Measurements from ENCODE around the gene MRPS23.
"Not testable (repeated sequence)": the region's sequence is repeated elsewhere in the genome, so short reads cannot be mapped to it uniquely, and the experiment has no call there.

Gene MRPS23

DNA sequence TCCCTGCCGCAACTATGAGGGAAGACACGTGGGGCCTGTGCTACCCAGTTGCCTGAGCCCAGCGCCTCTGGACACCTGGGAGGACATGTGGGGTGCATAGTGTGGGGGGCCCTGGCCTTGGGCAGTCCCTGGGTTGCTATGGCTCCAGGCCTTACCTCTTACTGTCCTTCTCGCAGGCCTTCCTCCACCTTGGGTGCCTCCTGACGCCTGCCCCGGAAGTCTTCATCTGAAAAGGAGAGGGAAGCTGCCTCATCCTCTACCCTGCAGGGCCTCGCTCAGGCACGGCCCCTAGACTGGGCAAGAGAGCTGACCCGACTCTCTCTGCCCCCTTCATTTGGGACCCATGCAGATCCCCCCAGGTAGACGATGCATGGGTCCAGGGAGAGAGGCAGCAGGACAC lies 16.5 kb upstream of the MRPS23 start:
- no peak for FAIRE-seq
- DNase-seq (ENCODE audit: insufficient read length, low spot score): no peak

DNA sequence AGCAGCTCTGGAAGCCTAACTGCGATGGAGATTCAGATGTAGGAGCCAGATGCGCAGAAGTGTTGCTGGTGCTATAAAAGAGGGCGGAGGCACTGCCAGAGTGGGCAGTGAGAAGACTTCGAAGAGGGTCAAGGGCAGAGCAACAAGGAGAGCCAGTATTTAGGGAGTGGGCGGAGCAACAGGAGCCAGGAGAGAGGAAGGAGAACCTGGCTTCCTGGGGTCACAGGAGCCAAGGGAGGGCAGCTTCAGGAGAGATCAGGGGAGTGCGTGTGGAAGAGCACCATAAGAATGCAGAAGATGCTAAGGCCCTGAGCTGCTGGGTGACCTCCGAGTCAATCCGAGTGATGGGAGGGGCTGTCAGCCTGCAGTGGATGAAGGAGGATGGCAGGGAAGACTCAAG lies 14.4 kb upstream of the MRPS23 start:
- DNase-seq (ENCODE audit: insufficient read length, low spot score): no peak
- no peak for FAIRE-seq

DNA sequence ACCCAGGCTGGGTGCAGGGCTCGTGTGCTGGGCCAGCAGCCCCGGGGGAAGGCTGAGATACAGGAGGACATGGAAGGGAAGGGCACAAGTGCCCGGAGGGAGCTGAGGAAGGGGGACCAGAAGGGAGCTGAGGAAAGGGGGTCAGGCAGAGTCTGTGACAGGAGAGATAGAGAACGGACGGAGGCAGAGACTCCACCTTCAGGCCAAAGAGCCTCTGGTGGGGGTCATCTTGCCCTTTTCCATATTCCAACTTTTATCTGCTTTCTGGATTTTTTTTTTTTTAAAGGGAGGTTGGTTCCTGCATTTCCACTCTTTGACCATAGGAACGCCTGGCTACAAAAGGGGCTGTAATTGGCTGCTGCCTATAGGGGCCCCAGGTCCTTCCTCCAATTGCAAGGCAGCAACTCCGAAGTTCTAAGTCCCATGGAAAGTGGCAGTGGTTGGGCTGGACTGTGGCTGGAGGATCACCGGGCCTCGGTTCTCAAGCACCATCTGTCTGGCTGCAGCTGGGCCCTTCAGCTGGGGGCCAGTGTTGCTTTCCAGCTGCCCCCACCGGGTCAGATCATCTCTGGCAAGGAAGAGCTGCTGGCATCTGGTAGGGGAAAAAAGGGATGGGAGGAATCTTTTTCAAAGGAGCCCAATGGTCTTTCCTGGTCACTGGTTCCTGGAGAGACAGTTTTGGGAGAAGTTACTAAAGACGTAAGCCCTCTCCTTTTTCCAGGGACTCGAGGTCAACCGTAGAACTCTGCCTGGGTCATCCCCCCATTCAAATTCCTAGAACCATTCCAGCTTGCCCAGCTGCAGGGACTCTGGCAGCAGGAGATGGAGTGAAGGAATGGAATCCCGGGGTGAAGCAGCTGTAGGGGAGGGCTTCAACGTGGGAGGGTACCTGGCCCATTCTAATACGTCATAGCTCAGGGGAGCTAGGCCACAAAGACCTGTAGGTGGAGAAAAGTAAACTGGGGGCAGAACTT lies 13.1 kb upstream of the MRPS23 start:
- FAIRE-seq (no peak), DNase-seq (ENCODE audit: insufficient read length, low spot score) (no peak)

DNA sequence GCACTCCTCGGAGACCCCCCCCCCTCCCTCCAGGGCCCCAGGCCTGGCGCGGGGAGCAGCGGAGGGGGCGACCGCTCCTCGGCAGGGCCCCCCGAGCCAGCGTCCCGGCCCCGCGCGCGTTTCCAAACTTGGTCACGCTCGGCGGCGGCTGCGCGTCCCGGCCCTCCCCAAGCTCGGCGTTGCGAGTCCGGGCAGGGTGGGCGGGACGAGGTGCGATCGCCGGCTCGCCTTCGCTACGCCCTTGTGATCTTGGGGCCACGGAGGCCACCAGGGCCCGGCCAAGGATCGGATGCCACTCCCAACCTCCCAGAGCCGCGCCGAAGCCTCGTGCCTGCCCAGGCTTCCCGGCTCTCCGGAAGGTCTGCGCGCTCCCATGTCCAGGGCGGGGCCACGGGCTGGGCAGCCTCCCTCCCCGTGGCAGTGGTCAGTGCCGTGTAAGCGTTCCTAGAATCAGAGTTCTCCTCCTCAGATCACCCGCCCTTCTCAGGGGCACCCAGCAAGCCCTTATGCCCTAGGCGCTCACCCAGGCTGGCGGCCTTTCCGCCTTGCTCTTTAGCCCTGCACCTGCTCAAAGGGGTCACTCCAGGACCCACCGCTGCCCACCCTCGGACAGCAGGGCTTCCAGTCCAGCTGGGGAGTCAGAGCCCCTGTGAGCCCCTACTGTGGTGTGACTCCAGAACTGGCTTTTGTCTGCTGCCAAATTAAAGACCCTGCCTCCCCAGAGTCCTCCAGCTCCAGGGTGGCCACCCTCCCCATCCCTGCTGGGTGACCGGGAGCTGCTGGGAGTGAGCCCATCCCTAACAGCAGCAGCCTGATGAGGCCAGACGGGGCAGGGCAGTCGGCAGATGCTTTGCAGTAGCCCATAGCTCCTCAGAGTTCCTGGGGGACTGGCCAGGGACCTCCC lies 12.2 kb upstream of the MRPS23 start:
- DNase-seq (ENCODE audit: insufficient read length, low spot score) (no peak), FAIRE-seq (no peak)

DNA sequence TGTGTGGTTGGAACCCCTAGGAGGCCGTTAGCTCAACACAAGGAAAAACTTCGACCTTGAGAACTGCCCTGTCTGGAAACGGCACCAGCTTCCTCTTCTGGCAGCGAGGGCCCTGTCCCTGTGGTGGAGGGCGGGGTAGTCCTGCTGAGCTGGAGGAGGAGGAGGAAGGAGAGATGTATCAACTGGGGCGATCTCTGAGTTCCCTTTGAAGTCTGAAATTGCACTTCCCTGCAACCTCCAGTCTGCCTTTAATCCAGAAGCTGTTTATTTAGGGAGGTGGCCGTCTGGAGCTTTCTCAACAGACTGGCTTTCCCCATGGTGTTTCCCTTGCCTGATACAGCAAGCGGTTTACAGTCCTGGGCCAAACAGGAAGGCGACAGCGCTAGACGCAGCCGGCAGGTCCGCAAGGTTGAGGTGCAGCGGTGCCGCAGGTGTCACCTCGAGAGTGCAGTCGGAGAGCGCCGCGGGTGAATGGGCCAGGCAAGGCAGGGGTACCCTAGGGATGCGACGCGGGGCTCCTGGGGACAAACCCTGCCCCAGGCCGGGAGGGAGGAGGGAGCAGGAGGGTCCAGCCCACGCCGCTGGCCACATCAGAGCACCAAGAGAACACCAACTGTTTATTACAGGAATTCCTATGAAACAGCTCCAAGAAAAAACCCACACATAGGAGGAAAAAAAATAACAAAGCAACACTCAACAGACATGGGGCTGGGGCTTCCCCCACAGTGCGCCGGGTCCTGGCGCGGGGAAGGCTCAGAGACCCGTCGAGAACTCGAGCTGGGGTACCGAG lies 11.4 kb upstream of the MRPS23 start:
- DNase-seq (ENCODE audit: insufficient read length, low spot score) (no peak), FAIRE-seq (no peak)

DNA sequence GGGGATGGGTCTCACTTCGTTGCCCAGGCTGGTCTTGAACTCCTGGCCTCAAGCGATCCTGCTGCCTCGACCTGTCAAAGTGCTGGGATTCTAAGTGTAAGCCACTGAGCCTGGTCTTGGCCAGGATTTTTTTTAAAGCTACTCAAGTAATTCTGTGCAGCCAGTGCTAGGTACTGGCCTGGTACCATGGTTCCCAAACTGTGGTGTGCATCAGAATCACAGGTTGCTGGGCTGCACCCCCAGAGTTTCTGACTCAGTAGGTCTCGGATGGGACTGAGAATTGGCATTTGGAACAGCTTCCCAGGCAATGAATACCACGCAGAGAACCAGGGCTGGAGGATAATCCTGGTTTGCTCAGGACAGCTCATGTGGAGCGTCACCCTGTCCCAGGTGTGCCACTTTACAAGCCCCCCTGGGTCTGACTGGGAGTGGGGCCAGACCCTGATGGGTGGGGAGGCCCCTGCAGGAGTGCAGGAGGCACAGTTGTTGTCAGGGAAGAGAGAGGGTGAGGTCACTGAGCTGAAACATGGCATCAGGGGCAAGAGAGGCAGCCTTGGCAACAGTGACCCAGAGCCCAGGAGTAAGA lies 10.7 kb upstream of the MRPS23 start:
- DNase-seq (ENCODE audit: insufficient read length, low spot score) (no peak), FAIRE-seq (no peak)

DNA sequence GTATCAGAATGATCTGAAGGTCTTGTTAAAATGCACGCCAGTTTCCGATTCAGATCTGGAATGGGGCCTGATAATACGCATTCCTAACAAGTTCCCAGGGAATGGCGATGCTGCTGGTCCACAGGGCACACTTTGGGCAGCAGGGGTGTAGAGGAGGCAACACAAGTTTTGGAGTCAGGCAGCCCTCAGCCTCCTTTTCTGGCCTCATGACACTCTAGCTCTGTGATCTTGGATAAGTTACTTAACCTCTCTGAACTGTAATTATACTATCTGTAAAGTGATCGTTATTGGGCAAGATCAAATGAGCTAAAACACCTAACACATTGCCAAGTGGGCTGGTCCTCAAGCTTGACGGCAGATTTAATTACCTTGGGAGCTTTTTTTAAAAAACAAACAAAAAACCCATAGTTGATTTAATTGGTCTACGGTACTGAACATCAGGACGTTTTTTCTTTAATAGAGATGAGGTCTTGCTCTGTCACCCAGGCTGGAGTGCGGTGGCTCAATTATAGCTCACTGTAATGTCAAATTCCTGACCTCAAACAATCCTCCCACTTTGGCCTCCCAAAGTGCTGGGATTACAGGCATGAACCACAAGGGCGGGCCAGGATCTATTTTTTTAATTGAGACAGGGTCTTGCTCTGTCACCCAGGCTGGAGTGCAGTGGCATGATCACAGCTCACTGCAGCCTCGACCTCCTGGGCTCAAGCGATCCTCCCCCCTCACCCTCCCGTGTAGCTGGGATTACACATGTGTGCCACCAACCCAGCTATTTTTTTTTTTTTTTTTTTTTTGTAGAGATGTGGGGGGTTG lies 10.0 kb upstream of the MRPS23 start:
- DNase-seq (ENCODE audit: insufficient read length, low spot score) (no peak), FAIRE-seq (no peak)

DNA sequence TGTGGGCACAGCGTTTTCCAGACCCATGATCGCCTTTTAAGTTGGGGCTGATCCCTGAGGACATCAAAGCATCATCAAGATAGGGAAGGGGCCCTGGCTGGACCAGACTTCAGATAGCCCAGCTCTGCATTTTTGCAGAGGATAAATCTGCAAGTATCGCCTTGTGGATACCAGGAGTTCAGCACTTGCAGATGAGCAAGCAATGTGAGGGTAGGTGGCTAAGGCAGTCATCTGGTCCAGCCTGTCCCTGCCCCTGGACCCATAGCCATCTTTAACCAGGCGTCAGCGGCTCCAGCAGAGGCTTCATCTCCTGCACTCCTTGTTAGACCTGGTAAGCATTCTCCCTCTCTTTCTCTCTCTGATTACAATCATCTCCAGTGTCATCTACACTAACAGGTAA lies 9.0 kb upstream of the MRPS23 start:
- FAIRE-seq (no peak), DNase-seq (ENCODE audit: insufficient read length, low spot score) (no peak)

DNA sequence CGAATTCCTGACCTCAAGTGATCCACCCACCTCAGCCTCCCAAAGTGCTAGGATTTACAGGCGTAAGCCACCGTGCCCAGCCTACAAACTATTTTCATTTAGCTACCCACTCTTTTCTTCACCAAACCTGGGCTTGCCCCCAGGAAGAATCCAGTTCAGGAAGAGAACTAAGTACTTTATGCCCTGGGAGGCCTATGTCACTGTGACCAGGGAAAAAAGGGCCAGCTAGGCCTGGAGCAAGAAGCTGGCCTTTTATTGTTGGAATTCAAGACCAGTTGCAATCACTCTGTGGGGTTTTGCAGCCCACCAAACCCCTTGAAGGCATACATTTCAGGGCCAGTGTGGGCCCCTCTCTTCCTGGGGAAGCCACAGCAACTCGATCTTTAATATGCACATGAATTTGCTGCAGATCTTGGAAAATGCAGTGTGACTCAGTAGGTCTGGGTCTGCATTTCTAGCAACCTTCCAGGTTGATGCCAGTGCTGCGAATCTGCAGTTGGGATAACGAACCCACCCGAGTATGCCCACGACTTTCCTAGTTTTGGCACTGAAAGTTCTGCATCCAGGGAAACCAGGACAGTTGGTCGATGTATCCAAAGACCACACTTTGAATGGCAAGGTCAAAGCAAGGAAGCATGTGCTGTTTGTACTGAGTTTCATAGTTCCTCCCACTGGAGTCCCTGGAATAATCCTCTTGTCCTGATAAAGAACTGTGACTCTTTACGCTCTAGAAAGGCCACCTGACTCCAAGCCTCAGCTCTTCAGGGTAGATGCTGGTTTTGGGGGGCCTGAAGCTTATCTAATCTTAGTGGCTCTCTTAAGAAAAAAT lies 7.2 kb upstream of the MRPS23 start:
- no peak for FAIRE-seq
- no peak for DNase-seq (ENCODE audit: insufficient read length, low spot score)

DNA sequence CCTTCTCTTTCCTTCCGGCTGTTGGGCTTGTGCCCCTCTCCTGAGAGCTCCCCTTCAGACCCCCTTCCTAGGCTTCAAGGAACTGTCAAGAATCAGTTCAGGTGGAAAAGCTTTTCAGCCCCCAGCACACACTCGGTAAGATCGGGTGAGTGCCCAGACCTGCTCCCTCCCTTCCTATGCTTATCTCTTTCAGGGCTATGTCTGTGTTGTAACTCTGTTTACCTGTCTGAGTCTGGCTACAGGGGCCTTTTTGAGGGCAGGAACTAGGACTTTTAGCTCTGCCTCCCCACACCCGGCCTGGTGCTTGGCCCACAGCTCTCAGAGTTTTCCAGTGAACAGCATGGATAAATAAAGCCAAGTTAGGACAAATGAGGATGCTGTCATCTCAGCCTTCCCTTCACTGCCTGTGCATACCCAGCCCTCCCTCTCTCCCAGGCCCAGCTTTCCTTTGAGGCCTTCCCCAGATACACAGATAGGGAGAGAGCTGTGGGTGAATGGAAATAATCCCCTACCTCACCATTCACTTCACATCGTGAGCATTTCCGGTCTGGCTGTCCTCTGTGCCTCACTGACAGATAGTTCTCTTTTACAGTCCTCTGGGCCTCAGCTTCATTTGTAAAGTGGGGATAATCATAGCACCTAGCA lies 5.7 kb upstream of the MRPS23 start:
- FAIRE-seq: no peak
- no peak for DNase-seq (ENCODE audit: insufficient read length, low spot score)

DNA sequence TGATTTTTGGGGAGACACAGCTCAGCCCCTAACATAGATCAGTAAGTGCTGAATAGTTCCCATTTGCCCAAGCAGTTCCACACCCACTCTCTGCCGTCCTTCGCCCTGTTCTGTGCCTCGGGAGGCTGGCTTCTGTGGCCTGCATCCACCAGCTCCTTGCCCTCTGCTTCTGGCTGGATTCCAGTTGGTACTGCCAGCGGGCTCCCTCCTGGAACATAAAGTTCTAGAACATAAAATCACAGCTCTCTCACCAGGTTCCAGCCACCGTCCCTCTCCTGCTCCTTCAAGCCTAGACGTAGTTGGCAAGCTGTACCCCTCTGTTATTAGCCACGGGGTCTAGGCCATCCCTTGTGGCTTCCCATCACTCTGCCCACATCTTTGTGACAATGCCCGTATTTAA lies 3.9 kb upstream of the MRPS23 start:
- no peak for DNase-seq (ENCODE audit: insufficient read length, low spot score)
- no peak for FAIRE-seq

DNA sequence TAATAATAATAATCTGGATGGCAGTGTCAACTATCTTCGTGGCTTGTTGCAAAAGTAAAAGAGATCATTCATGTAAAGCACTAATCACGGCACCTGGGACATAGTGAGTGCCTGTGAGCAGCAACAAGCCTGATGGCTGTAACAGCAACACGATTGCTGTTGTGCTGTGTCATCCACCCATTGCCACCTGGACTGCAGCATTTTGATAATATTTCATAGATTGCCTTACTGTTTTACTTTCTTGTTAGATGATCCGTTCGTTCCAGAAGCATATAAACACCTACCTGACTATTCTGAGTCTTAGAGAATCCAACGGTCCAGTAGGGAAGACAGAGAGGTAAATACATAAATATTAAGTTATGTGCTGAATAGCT lies 3.1 kb upstream of the MRPS23 start:
- FAIRE-seq (no peak), DNase-seq (ENCODE audit: insufficient read length, low spot score) (no peak)

DNA sequence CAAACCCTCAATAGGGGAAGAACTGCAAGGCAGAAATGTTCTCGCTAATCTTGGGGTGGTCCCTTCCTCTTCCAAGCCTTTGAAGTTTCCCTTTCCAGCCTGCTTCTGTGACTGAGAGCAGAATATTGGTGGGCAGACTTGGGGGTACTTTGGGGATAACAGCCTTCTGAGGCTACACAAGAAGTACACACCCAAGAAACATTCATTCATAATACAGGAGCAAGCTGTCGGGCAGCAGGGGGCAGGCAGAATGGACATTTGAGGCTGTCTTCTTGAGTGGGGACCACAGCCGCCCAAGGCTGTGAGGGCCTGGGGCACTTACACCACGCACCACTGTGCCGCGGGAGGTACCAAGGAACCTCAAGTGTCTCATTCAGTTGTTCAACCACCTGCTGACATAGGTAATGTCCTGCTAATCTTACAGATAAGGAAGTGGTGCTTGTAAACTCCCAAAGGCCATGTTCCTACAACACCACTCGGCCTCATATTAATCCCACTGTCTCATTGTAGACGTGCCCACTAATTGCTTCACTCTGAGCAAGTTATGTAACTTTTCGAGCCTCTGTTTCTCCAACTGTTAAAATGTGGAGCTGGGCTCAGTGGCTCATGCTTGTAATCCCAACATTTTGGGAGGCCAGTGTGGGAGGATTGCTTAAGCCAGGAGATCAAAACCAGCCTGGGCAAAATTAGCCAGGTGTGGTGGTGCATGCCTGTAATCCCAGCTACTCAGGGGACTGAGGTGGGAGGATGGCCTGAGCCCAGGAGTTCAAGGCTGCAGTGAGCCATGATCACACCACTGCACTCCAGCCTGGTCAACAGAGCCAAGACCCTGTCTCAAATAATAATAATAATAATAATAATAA lies 2.5 kb upstream of the MRPS23 start:
- FAIRE-seq (no peak), DNase-seq (ENCODE audit: insufficient read length, low spot score) (no peak)

DNA sequence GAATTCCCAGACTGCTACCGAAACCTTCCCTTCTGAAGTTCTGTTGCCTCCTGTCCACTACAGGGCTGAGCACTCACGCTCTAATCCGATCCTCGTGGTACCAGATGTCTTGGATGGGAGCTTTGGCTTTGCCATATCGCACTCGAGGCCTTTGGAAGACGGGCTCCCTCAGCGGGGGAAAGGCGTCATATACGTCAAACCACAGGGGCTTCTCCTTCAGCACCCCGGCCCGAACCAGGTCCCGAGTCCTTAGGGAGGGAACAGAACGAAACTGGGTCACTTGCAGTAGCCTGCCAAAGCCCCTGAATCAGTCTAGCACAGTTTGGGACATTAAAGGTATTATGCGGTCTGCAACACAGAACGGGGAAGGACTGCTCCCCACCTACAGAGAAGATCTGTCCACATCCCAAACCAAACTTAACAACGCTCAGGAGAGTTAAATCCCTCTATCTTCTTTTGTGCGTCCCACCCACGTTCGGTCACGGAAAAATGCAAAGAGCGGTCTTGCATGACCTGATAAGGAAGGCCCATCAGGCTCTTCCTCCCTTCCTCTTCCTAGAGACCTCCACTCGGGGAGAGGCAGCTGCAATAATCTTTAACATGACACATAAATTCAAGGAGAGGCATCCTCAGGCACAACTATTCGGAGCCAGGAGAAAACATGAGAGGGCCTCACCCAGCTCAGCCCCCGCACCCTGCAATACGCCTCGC lies 526 bp downstream of the MRPS23 start:
- DNase-seq (ENCODE audit: insufficient read length, low spot score): no peak
- FAIRE-seq: no peak

DNA sequence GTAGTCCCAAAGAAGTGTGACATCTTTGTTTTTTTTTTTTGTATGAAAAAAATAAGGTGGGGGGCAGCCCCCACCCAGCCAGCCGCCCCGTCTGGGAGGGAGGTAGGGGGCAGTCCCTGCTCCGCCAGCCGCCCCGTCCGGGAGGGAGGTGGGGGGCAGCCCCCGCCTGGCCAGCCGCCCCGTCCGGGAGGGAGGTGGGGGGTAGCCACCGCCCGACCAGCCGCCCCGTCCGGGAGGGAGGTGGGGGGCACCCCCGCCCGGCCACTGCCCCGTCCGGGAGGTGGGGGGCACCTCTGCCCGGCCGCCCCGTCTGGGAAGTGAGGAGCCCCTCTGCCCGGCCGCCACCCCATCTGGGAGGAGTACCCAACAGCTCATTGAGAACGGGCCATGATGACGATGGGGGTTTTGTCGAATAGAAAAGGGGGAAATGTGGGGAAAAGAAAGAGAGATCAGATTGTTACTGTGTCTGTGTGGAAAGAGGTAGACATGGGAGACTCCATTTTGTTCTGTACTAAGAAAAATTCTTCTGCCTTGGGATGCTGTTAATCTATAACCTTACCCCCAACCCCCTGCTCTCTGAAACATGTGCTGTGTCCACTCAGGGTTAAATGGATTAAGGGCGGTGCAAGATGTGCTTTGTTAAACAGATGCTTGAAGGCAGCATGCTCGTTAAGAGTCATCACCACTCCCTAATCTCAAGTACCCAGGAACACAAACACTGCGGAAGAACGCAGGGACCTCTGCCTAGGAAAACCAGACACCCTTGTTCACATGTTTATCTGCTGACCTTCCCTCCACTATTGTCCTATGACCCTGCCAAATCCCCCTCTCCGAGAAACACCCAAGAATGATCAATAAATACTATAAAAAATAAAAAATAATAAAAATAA lies 3.5 kb downstream of the MRPS23 start:
- not testable (repeated sequence) for DNase-seq (ENCODE audit: insufficient read length, low spot score); FAIRE-seq

DNA sequence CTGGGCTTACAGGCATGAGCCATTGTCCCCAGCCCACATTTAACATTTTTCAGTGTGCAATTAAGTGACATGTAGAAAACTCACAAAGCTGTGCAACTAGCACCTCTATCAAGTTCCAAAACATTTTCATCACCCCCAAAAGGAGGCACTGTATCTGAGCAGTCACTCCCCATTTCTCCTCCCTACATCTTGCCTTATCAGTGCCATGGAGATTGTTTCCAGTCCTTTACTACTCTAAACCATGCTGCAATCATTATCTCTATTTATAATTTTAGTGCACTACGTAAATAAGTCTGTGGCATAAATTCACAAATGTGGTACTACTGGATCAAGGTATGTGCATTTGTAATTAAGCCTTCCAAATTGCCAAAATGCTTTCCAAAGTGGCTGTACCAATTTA lies 7.6 kb downstream of the MRPS23 start:
- no peak for FAIRE-seq

More for the DNA sequence above, 7.6 kb downstream of the MRPS23 start:
- no peak for DNase-seq (ENCODE audit: insufficient read length, low spot score)
